Stomach (tissue), 9 donors: ENCODE data around the gene LEMD2. TPM values are rescaled to one million over a fixed set of nuclear protein-coding genes. Genes with fewer than 3 reads are reported as not detected.

Experiments used
- DNase-seq, 2 donors: peaks; one replicate each; pipeline versions ENCODE4 v3.0.0 to v3.0.0-alpha.2; 2013 to 2019
- H3K27ac ChIP-seq, 5 donors: fragments of 200-600 bp in 4 of 5; sonication (generic) in 4 of 5; one replicate each; pipeline ENCODE4 v1.5.1; 2013 to 2019; ENCODE audit warnings: mild to moderate bottlenecking in 1 of 5, moderate library complexity in 1 of 5
- H3K27me3 ChIP-seq, 3 donors: fragments of 200-600 bp; sonication (generic); one replicate each; pipeline ENCODE4 v1.5.1; 2017 to 2019; ENCODE audit warnings: mixed run types in 1 of 3
- H3K36me3 ChIP-seq, 4 donors: fragments of 200-600 bp; sonication (generic); 1 replicate in 3 of 4; 2 replicates in 1 of 4; pipeline ENCODE4 v1.5.1; 2016 to 2019
- H3K4me1 ChIP-seq, 4 donors: fragments of 200-600 bp; sonication (generic); one replicate each; pipeline ENCODE4 v1.5.1; 2016 to 2019
- H3K4me3 ChIP-seq, 4 donors: fragments of 200-600 bp; sonication (generic) in 3 of 4; one replicate each; pipeline ENCODE4 v1.5.1; 2016 to 2019; ENCODE audit warnings: mild to moderate bottlenecking in 1 of 4
- H3K9me3 ChIP-seq, 4 donors: fragments of 200-600 bp; sonication (generic); one replicate each; pipeline ENCODE4 v1.5.1; 2016 to 2019
- EP300 ChIP-seq: sonication (generic); formaldehyde crosslinking; IDR thresholded peaks from one replicate; pipeline ENCODE4 v1.6.1; 2017; ENCODE audit warnings: antibody characterized with exemption
- POLR2A ChIP-seq, 4 donors: fragments of 450-650 bp; IDR thresholded peaks; one replicate each; pipeline ENCODE4 v1.6.1; 2016; ENCODE audit warnings: antibody characterized with exemption in 4 of 4, control low read depth in 2 of 4, mild to moderate bottlenecking in 1 of 4, moderate library complexity in 1 of 4
- POLR2AphosphoS5 ChIP-seq, 3 donors: sonication (generic); formaldehyde crosslinking; IDR thresholded peaks; one replicate each; pipeline ENCODE4 v1.6.1; 2016; ENCODE audit warnings: antibody characterized with exemption in 3 of 3
- WGBS, 5 donors: extraction: QIAGEN DNeasy Blood & Tissue Kit in 3 of 5; methylation state at CpG; one replicate each; pipeline versions ENCODE4 v1.1.5 to v1.1.7; 2013 to 2018; 5-methylcytosine and 5-hydroxymethylcytosine counted together
- intact Hi-C: fragments of 100-400 bp; cut with DNase I; formaldehyde crosslinking; loops from one replicate; pipeline ENCODE4 v1.15.1; 2023; ENCODE audit warnings: low total_unique reads
- polyA plus RNA-seq, 3 donors: library from polyadenylated mRNA; stranded (reverse); fragments of 200-250 nt; gene quantifications; one replicate each; pipeline ENCODE4 v1.2.3, GENCODE V29; 2013
- total RNA-seq, 5 donors: library from RNA; depleted of rRNA; stranded (reverse); fragments of >200 nt; gene quantifications; one replicate each; pipeline versions ENCODE4 v1.1.0 to v1.2.3, GENCODE V29; 2014 to 2016
- TF ChIP-seq, protein P1 (sequence below), 7 experiments: fragments of 450-650 bp in 4 of 7; fragments of 200-600 bp in 3 of 7; sonication (generic) in 3 of 7; IDR thresholded peaks; one replicate each; pipeline ENCODE4 v1.5.1; 2016 to 2019; ENCODE audit warnings: antibody characterized with exemption in 7 of 7, control low read depth in 2 of 7, mild to moderate bottlenecking in 1 of 7
- donor health status: healthy with polysubstance abuse.
- donor health status: Bipolar disorder and iron deficiency.
- donor health status: healthy.

The LEMD2 gene
- total and polyA plus RNA-seq, 8 donors, result 22.0 to 428 (median 54.2) TPM

DNA sequence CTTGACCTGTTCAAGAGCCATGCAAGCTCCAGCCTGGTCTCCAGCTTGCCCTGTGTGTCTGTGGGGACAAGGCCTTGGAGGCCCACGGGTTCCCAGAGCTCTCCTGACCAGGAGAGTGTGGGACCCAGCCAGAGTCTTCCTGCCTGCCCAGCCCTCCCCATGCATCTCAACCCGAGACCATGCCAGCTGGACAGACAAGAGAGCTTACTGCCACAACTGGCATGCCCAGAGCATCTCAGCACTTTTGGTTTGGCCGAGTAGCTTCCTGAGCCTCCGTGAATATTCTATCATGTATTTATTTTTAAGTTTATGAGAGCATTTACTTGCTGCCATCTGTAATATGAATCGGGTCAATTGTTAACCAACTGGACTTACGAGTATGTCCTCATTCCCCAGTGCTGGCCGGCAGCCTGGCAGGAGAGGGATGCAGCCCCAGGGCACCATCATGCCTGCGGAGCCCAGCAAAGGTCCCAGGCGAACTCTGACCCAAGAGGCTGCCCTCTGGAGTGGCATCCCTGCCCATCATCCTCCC is 57.1 kb downstream of the LEMD2 start:
- intact Hi-C loops, result no loop called here
- DNase-seq, result peak in 1 of 2 donors; percentile 50
- peak overlapping the region in 2 of 5 donors; percentile 3 to 17 for H3K27ac ChIP-seq

DNA sequence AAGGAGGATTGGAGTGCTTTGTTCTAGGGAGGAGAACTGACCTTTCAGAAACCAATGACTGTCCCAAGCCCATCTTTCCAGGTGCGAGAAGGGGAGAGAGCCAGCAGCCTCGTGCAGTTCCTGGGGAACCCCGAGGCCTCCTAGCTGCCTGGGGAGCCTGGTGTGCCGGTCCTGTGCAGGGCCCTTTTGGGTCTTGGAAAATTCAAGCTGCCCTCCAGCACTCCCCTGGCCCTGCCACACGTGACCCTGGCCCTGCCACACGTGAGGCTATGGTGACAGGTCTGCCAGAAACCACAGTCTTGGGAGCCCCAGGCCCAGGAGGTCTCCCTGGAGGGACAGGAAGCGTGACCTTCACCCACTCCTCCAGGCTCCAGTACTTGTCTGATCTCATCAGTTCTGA is 57.9 kb downstream of the LEMD2 start:
- no peak for DNase-seq
- intact Hi-C loops, result no loop called here
- no peaks in the 10 kb centered on the region for H3K27me3 ChIP-seq
- H3K4me1 ChIP-seq, result peaks cover 0 to 7% (median 3%) of the 10 kb centered on the region in 4 donors
- H3K4me3 ChIP-seq, result no peak overlapping the region
- H3K9me3 ChIP-seq, result no peaks in the 10 kb centered on the region
- no peak for TF ChIP-seq POLR2AphosphoS5 (IDR thresholded peaks at IDR 0.05)
- TF ChIP-seq EP300, result no peak
- peak overlapping the region in 1 of 5 donors; percentile 17 for H3K27ac ChIP-seq
- H3K36me3 ChIP-seq, result peaks cover 0 to 5% (median 0%) of the 10 kb centered on the region in 4 donors
- 64 to 84% (median 77%) methylated on average over 5 to 7 of the region's 7 CpGs for WGBS, 5 donors

More for the DNA sequence above, 57.1 kb downstream of the LEMD2 start:
- no peaks in the 10 kb centered on the region for H3K27me3 ChIP-seq
- WGBS, 5 donors, result 39 to 81% (median 72%) methylated on average over 9 of the region's 9 CpGs
- H3K4me1 ChIP-seq, result peaks cover 0 to 7% (median 3%) of the 10 kb centered on the region in 4 donors
- TF ChIP-seq EP300 (no peak), POLR2AphosphoS5 (IDR thresholded peaks at IDR 0.05) (no peak), POLR2A (IDR thresholded peaks at IDR 0.05) (no peak)
- TF ChIP-seq, protein P1, sequence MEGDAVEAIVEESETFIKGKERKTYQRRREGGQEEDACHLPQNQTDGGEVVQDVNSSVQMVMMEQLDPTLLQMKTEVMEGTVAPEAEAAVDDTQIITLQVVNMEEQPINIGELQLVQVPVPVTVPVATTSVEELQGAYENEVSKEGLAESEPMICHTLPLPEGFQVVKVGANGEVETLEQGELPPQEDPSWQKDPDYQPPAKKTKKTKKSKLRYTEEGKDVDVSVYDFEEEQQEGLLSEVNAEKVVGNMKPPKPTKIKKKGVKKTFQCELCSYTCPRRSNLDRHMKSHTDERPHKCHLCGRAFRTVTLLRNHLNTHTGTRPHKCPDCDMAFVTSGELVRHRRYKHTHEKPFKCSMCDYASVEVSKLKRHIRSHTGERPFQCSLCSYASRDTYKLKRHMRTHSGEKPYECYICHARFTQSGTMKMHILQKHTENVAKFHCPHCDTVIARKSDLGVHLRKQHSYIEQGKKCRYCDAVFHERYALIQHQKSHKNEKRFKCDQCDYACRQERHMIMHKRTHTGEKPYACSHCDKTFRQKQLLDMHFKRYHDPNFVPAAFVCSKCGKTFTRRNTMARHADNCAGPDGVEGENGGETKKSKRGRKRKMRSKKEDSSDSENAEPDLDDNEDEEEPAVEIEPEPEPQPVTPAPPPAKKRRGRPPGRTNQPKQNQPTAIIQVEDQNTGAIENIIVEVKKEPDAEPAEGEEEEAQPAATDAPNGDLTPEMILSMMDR (IDR thresholded peaks at IDR 0.05), result no peak
- no peak overlapping the region for H3K4me3 ChIP-seq
- H3K9me3 ChIP-seq, result no peaks in the 10 kb centered on the region
- peaks cover 0 to 5% (median 0%) of the 10 kb centered on the region in 4 donors for H3K36me3 ChIP-seq

DNA sequence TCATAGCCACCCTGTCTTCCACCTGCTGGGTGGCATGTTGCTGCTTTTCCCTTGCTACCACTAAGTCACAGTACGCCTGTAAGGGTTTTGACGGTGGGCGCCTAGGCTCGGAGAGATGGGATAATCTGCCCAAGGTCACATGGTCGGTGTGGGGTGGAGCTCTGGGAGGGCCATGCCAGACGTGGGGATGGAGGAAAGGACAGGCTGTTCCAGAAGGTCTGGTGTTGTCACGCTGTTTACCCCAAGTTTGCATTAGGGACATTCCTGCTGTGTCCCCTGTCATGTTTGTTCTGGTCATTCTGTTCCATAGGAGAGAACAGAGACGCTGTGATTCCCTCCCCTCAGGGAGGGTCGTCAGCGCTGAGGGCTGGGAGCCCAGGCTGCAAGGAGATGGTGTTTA is 58.3 kb downstream of the LEMD2 start:
- intact Hi-C loops, result no loop called here
- Histone ChIP-seq H3K4me3 (no peak overlapping the region), H3K27ac (no peak overlapping the region), H3K4me1 (peaks cover 0 to 7% (median 3%) of the 10 kb centered on the region in 4 donors), H3K9me3 (no peaks in the 10 kb centered on the region), H3K36me3 (peaks cover 0 to 5% (median 0%) of the 10 kb centered on the region in 4 donors), H3K27me3 (no peaks in the 10 kb centered on the region)
- no peak for DNase-seq
- 63 to 78% (median 73%) methylated on average over 10 of the region's 10 CpGs for WGBS, 5 donors
- TF ChIP-seq POLR2A (IDR thresholded peaks at IDR 0.05) (no peak), POLR2AphosphoS5 (IDR thresholded peaks at IDR 0.05) (no peak), EP300 (no peak)
- TF ChIP-seq, protein P1 (IDR thresholded peaks at IDR 0.05), result no peak

DNA sequence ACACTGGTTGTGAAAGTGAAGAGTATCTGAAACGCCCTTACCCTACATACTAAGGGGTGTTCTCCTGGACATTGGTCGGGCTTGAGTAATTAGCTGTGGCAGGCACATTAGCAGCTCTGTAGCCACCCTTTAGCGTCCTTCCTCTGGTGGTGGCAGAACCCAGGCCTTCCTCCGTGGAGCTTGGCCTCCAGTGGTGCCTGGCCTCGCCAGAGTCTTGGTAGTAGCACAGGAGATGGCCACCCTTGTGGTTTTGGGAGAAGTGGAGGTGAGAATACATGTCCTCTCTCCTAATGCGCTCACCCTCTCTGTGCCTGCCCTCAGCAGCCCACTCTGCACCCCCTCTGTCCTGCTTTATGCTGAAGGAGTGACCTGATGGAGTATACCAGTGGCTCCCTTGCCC is 59.9 kb downstream of the LEMD2 start:
- no peaks in the 10 kb centered on the region for H3K9me3 ChIP-seq
- H3K27ac ChIP-seq, result no peak overlapping the region
- 85 to 94% (median 92%) methylated on average over 6 of the region's 6 CpGs for WGBS, 5 donors
- TF ChIP-seq, protein P1 (IDR thresholded peaks at IDR 0.05), result no peak
- TF ChIP-seq EP300, result no peak
- H3K4me1 ChIP-seq, result peaks cover 0 to 8% (median 3%) of the 10 kb centered on the region in 4 donors
- intact Hi-C loops, result no loop called here
- no peak overlapping the region for H3K4me3 ChIP-seq
- peaks cover 0 to 5% (median 0%) of the 10 kb centered on the region in 4 donors for H3K36me3 ChIP-seq
- DNase-seq, result no peak
- H3K27me3 ChIP-seq, result no peaks in the 10 kb centered on the region

DNA sequence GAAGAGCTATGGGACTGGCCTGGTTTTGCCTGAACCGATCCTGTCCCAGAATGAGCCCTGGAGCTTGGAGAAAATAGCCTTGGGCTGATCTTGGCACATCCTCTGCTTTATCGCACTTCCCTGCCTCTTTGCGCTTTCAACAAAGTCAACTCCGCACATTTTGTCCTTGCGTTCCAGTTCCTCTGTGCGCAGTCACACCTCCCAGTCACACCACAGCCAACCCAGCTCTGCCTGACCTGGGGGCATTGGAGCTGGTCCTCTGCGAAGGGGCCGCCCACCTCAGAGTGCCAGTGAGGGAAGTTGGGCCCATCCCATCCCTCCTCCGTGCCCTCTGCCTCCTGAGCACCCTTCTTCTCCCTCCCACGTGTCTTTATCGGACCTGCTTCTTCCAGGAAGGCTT is 60.5 kb downstream of the LEMD2 start:
- Histone ChIP-seq H3K36me3 (peaks cover 0 to 5% (median 0%) of the 10 kb centered on the region in 4 donors), H3K4me3 (no peak overlapping the region), H3K4me1 (peaks cover 0 to 14% (median 8%) of the 10 kb centered on the region in 4 donors), H3K27ac (no peak overlapping the region), H3K9me3 (no peaks in the 10 kb centered on the region), H3K27me3 (no peaks in the 10 kb centered on the region)
- no peak for DNase-seq
- no peak for TF ChIP-seq EP300
- TF ChIP-seq POLR2AphosphoS5 (IDR thresholded peaks at IDR 0.05), result no peak
- TF ChIP-seq POLR2A (IDR thresholded peaks at IDR 0.05), result no peak
- TF ChIP-seq, protein P1 (IDR thresholded peaks at IDR 0.05), result no peak
- intact Hi-C loops, result no loop called here
- 88 to 96% (median 92%) methylated on average over 11 of the region's 11 CpGs for WGBS, 5 donors
